A549 (cell line): ENCODE results near the gene RHBDF2. TPM values are rescaled to one million over a fixed set of nuclear protein-coding genes. Genes with fewer than 3 reads are reported as not detected.
"Not testable (repeated sequence)": the region's sequence is repeated elsewhere in the genome, so short reads cannot be mapped to it uniquely, and the experiment has no call there.

Experiments used
- ATAC-seq, 2 experiments: fragments of 200-7000 bp in 1 of 2; fragments of >200 bp in 1 of 2; cut with Nextera tagmentation in 1 of 2; cut with Tn5 transposase in 1 of 2; 3 replicates each; pipeline versions ENCODE4 v1.8.0 to v1.9.1; 2018 to 2020; ENCODE audit warnings: mild to moderate bottlenecking in 1 of 2, moderate library complexity in 1 of 2
- CTCF ChIA-PET: fragments of 300-600 bp; sonication (Branson Sonifier 250); formaldehyde crosslinking; extraction: SDS; loops from one replicate; lab custom pipeline; 2021; ENCODE audit warnings: antibody characterized with exemption, inconsistent platforms; lab: Yijun Ruan, JAX
- POLR2A ChIA-PET: fragments of 350-600 bp; formaldehyde crosslinking; extraction: SDS; loops from one replicate; lab custom pipeline; 2021; ENCODE audit warnings: antibody characterized with exemption, inconsistent platforms; lab: Yijun Ruan, JAX
- DNase-seq, 2 experiments: peaks; one replicate each; pipeline versions ENCODE4 v3.0.0 to v3.0.0-alpha.2; 2011 to 2016; ENCODE audit warnings: low read depth in 1 of 2, low spot score in 1 of 2
- FAIRE-seq: peaks from 2 replicates; lab custom pipeline; 2011; peaks lifted over from hg19 to GRCh38; lab: Jason Lieb, UNC
- H3K27ac ChIP-seq, 2 experiments: fragments of >200 bp; sonication (Bioruptor Twin); formaldehyde crosslinking; 3 replicates each; pipeline ENCODE4 v1.5.1; 2016 to 2017
- H3K4me1 ChIP-seq: fragments of >200 bp; sonication (Bioruptor Twin); formaldehyde crosslinking; 3 replicates; pipeline ENCODE4 v1.6.1; 2016
- H3K4me2 ChIP-seq: fragments of >200 bp; sonication (Bioruptor Twin); formaldehyde crosslinking; 3 replicates; pipeline ENCODE4 v1.6.1; 2016
- H3K4me3 ChIP-seq: fragments of >200 bp; sonication (Bioruptor Twin); formaldehyde crosslinking; 3 replicates; pipeline ENCODE4 v1.5.1; 2016
- H3K9me3 ChIP-seq: fragments of >200 bp; sonication (Bioruptor Twin); formaldehyde crosslinking; 3 replicates; pipeline ENCODE4 v1.6.1; 2016
- BCL3 ChIP-seq: fragments of >200 bp; sonication (Bioruptor Twin); formaldehyde crosslinking; IDR thresholded peaks from 3 replicates; pipeline ENCODE4 v1.6.1; 2016
- CTCF ChIP-seq: fragments of >200 bp; sonication (Bioruptor Twin); formaldehyde crosslinking; IDR thresholded peaks from 3 replicates; pipeline ENCODE4 v1.5.1; 2016
- E2F6 ChIP-seq: IDR thresholded peaks from 2 replicates; pipeline ENCODE4 v1.6.1; 2012; ENCODE audit warnings: low read depth, borderline replicate concordance
- EHF ChIP-seq: fragments of 250-450 bp; sonication (Bioruptor Pico); IDR thresholded peaks from 2 replicates; pipeline ENCODE4 v1.5.0; 2020; ENCODE audit warnings: mild to moderate bottlenecking
- FOSB ChIP-seq: fragments of 250-450 bp; sonication (Bioruptor Pico); IDR thresholded peaks from 2 replicates; pipeline ENCODE4 v1.5.0; 2020; ENCODE audit warnings: mild to moderate bottlenecking, moderate library complexity
- HDAC2 ChIP-seq: fragments of 200-600 bp; sonication (generic); IDR thresholded peaks from 2 replicates; pipeline ENCODE4 v1.6.1; 2016
- HES2 ChIP-seq: fragments of >200 bp; sonication (Bioruptor Twin); formaldehyde crosslinking; IDR thresholded peaks from 2 replicates; pipeline ENCODE4 v1.6.1; 2016
- HMGXB4 ChIP-seq: fragments of 250-450 bp; sonication (Bioruptor Pico); IDR thresholded peaks from 2 replicates; pipeline ENCODE4 v1.5.0; 2021; ENCODE audit warnings: mild to moderate bottlenecking, moderate library complexity, borderline replicate concordance
- KDM1A ChIP-seq: fragments of 200-600 bp; sonication (generic); IDR thresholded peaks from 2 replicates; pipeline ENCODE4 v1.6.1; 2016; ENCODE audit warnings: low read depth, mild to moderate bottlenecking
- NPAS2 ChIP-seq: fragments of 250-450 bp; sonication (Bioruptor Pico); IDR thresholded peaks from 2 replicates; pipeline ENCODE4 v1.8.0; 2022; ENCODE audit warnings: mild to moderate bottlenecking, moderate library complexity, borderline replicate concordance
- NR3C1 ChIP-seq: fragments of >200 bp; sonication (Bioruptor Twin); formaldehyde crosslinking; IDR thresholded peaks from 3 replicates; pipeline ENCODE4 v1.6.1; 2017
- PBX3 ChIP-seq: IDR thresholded peaks from 2 replicates; pipeline ENCODE4 v1.6.1; 2012
- POLR2A ChIP-seq: IDR thresholded peaks from 2 replicates; pipeline ENCODE4 v1.6.1; 2012; ENCODE audit warnings: mild to moderate bottlenecking, low read length
- RAD21 ChIP-seq, 2 experiments: fragments of >200 bp in 1 of 2; sonication (Bioruptor Twin) in 1 of 2; formaldehyde crosslinking in 1 of 2; IDR thresholded peaks in 1 of 2; conservative IDR thresholded peaks in 1 of 2; 2 replicates in 1 of 2; 3 replicates in 1 of 2; pipeline ENCODE4 v1.6.1; 2012 to 2018; ENCODE audit warnings: inconsistent platforms in 1 of 2
- RCOR1 ChIP-seq: fragments of 150-350 bp; IDR thresholded peaks from 2 replicates; pipeline ENCODE4 v1.6.1; 2014; ENCODE audit warnings: antibody characterized with exemption, low read length, low read depth
- RNF2 ChIP-seq: fragments of 200-600 bp; sonication (generic); IDR thresholded peaks from 2 replicates; pipeline ENCODE4 v1.6.1; 2016; ENCODE audit warnings: low read depth, mild to moderate bottlenecking, antibody characterized with exemption, moderate library complexity, borderline replicate concordance
- SREBF2 ChIP-seq: fragments of 450-650 bp; IDR thresholded peaks from 2 replicates; pipeline ENCODE4 v1.6.1; 2014; ENCODE audit warnings: mild to moderate bottlenecking, moderate library complexity
- TP53 ChIP-seq: fragments of 250-450 bp; sonication (Bioruptor Pico); IDR thresholded peaks from 2 replicates; pipeline ENCODE4 v1.5.0; 2021; ENCODE audit warnings: mild to moderate bottlenecking, moderate library complexity
- ZFP36 ChIP-seq: fragments of 450-650 bp; IDR thresholded peaks from 2 replicates; pipeline ENCODE4 v1.6.1; 2014; ENCODE audit warnings: borderline replicate concordance; ENCODE audit not compliant: partially characterized antibody
- ZNF302 ChIP-seq: fragments of 250-450 bp; sonication (Bioruptor Pico); IDR thresholded peaks from 2 replicates; pipeline ENCODE4 v1.9.0; 2021; ENCODE audit warnings: inconsistent platforms, mild to moderate bottlenecking, moderate library complexity
- WGBS: methylation state at CpG from one replicate; pipeline ENCODE4 v1.1.6; 2017; ENCODE audit errors: missing lambda C conversion rate; 5-methylcytosine and 5-hydroxymethylcytosine counted together
- polyA plus RNA-seq, 4 experiments: library from polyadenylated mRNA; depleted of rRNA in 3 of 4; stranded (reverse); fragments of >200 nt; fragmentation: RNase III in 1 of 4; extraction: RNeasy Plus Mini Kit Qiagen cat#74134 plus additional on column Dnase treatment in 1 of 4; gene quantifications; 2 replicates in 3 of 4; 3 replicates in 1 of 4; pipeline ENCODE4 v1.2.3, GENCODE V29; 2011 to 2017

The RHBDF2 gene
- polyA plus RNA-seq, 2 of the 4 experiments (the other 2 are of a cell fraction) = 14.0 to 42.9 TPM

GRCh38 chr17:76510831-76511244 lies 9.6 kb upstream of the RHBDF2 start:
- no peak for FAIRE-seq
- Histone ChIP-seq H3K4me3 (no peak overlapping the region), H3K9me3 (no peaks in the 10 kb centered on the region), H3K27ac (no peak overlapping the region), H3K4me1 (peaks cover 4% of the 10 kb centered on the region; the same call in 2 of the 3 replicates), H3K4me2 (no peak overlapping the region)
- ChIA-PET POLR2A (no interaction called here), CTCF (interaction anchor here (0.6 to 64.5 kb wide), 13 partner anchors 9 to 208 kb away, joined by 3 to 1994 read pairs (median 5); partner anchors contain the start of genes AANAT, RHBDF2 and UBE2O)
- no peak for ATAC-seq
- DNase-seq = no peak
- TF ChIP-seq RNF2 = no peak
- TF ChIP-seq HMGXB4 (CRISPR knock-in tag) = no peak
- no peak for TF ChIP-seq RAD21 (conservative IDR thresholded peaks at IDR 0.05 in 1 of 2, IDR thresholded peaks at IDR 0.05 in 1 of 2)
- TF ChIP-seq E2F6 = no peak
- TF ChIP-seq KDM1A = no peak
- no peak for TF ChIP-seq PBX3
- no peak for TF ChIP-seq BCL3
- TF ChIP-seq EHF (CRISPR knock-in tag) = no peak
- no peak for TF ChIP-seq FOSB
- TF ChIP-seq HDAC2 = no peak
- TF ChIP-seq ZFP36 = no peak
- TF ChIP-seq NPAS2 (CRISPR knock-in tag) = no peak
- TF ChIP-seq SREBF2 = no peak
- TF ChIP-seq CTCF = no peak
- no peak for TF ChIP-seq ZNF302 (CRISPR knock-in tag)
- no peak for TF ChIP-seq RCOR1
- TF ChIP-seq POLR2A = no peak
- no peak for TF ChIP-seq NR3C1
- TF ChIP-seq HES2 = no peak
- no peak for TF ChIP-seq TP53 (CRISPR knock-in tag)
- WGBS = 47% methylated on average over 9 of the region's 9 CpGs

GRCh38 chr17:76508472-76509063 lies 7.3 kb upstream of the RHBDF2 start:
- not testable (repeated sequence) for FAIRE-seq, H3K4me3 ChIP-seq, H3K27ac ChIP-seq, ATAC-seq, DNase-seq, H3K4me2 ChIP-seq, H3K9me3 ChIP-seq, H3K4me1 ChIP-seq
- ChIA-PET POLR2A (interaction anchor here (0.7 kb wide), 1 partner anchor 48 kb away, joined by 3 read pairs; no protein-coding TSS in a partner anchor), CTCF (interaction anchor here (0.7 to 64.5 kb wide), 21 partner anchors 12 to 209 kb away, joined by 3 to 1994 read pairs (median 13); partner anchors contain the start of genes AANAT and UBE2O)
- 77% methylated on average over 14 of the region's 14 CpGs for WGBS
